Measurements from ENCODE around the gene CMTM3. TPM values are rescaled to one million over a fixed set of nuclear protein-coding genes. Genes with fewer than 3 reads are reported as not detected.
"Not testable (repeated sequence)": the region's sequence is repeated elsewhere in the genome, so short reads cannot be mapped to it uniquely, and the experiment has no call there.

Gene CMTM3
- total RNA-seq, 6 experiments from 2014 or later, result 1.6 to 9.6 (median 5.4) TPM

GRCh38 chr16:66562986-66563385 lies 41.5 kb upstream of the CMTM3 start:
- H3K36me3 ChIP-seq, result peaks cover 0 to 3% (median 0%) of the 10 kb centered on the region in 4 donors
- H3K27ac ChIP-seq, result no peak overlapping the region
- no peak overlapping the region for H3K4me3 ChIP-seq
- no peaks in the 10 kb centered on the region for H3K4me1 ChIP-seq
- DNase-seq (no peak), ATAC-seq (no peak)
- intact Hi-C loops (cut with DNase I), result no loop called here
- H3K9me3 ChIP-seq, result no peaks in the 10 kb centered on the region
- TF ChIP-seq POLR2A (IDR thresholded peaks at IDR 0.05) (no peak), CTCF (IDR thresholded peaks at IDR 0.05) (no peak)
- no peaks in the 10 kb centered on the region for H3K27me3 ChIP-seq
- 87% methylated on average over 2 of the region's 2 CpGs for WGBS (ENCODE audit: insufficient coverage, low coverage, low lambda C conversion rate, missing lambda C conversion rate)

- DNase-seq, result no peak
- H3K27ac ChIP-seq, result no peak overlapping the region
- intact Hi-C loops (cut with DNase I), result no loop called here
- no peaks in the 10 kb centered on the region for H3K27me3 ChIP-seq
- H3K9me3 ChIP-seq, result no peaks in the 10 kb centered on the region
- no peak overlapping the region for H3K4me3 ChIP-seq
- peaks cover 0 to 3% (median 0%) of the 10 kb centered on the region in 4 donors for H3K36me3 ChIP-seq
- ATAC-seq, result no peak
- TF ChIP-seq CTCF (IDR thresholded peaks at IDR 0.05), result no peak
- TF ChIP-seq POLR2A (IDR thresholded peaks at IDR 0.05), result no peak
- no peaks in the 10 kb centered on the region for H3K4me1 ChIP-seq
- 93% methylated on average over 2 of the region's 2 CpGs for WGBS (ENCODE audit: insufficient coverage, low coverage, low lambda C conversion rate, missing lambda C conversion rate)
Observed at GRCh38 chr16:66563574-66564334, 40.8 kb upstream of the CMTM3 start.

GRCh38 chr16:66566051-66566901 lies 38.2 kb upstream of the CMTM3 start, which contains the start of gene CMTM1:
TSS of gene CMTM1 (plus strand) at chr16:66566439. CDS start at chr16:66566514, 75 bp downstream.
- ATAC-seq, result no peak
- intact Hi-C loops (cut with DNase I), result no loop called here

GRCh38 chr16:66567270-66567669 lies 37.2 kb upstream of the CMTM3 start:
- H3K27me3 ChIP-seq; H3K4me1 ChIP-seq; H3K4me3 ChIP-seq; H3K36me3 ChIP-seq; H3K27ac ChIP-seq; DNase-seq; ATAC-seq; intact Hi-C loops (cut with DNase I); H3K9me3 ChIP-seq: not testable (repeated sequence)
- WGBS (ENCODE audit: insufficient coverage, low coverage, low lambda C conversion rate, missing lambda C conversion rate), result 100% methylated on average over 3 of the region's 3 CpGs

More at GRCh38 chr16:66566051-66566901, 38.2 kb upstream of the CMTM3 start, which contains the start of gene CMTM1:
- Histone ChIP-seq H3K4me3 (no peak within 1 kb of the TSS), H3K4me1 (no peaks in the 10 kb centered on the region), H3K9me3 (no peaks in the 10 kb centered on the region), H3K36me3 (no peaks in the 10 kb centered on the region), H3K27me3 (no peaks in the 10 kb centered on the region), H3K27ac (no peak within 1 kb of the TSS)
- TF ChIP-seq POLR2A (IDR thresholded peaks at IDR 0.05), result no peak
- no peak for TF ChIP-seq CTCF (IDR thresholded peaks at IDR 0.05)
- DNase-seq, result no peak
- 94% methylated on average over 18 of the region's 54 CpGs for WGBS (ENCODE audit: insufficient coverage, low coverage, low lambda C conversion rate, missing lambda C conversion rate)

- Histone ChIP-seq H3K9me3 (no peaks in the 10 kb centered on the region), H3K27ac (no peak overlapping the region), H3K36me3 (no peaks in the 10 kb centered on the region), H3K4me3 (no peak overlapping the region), H3K4me1 (no peaks in the 10 kb centered on the region), H3K27me3 (no peaks in the 10 kb centered on the region)
- WGBS (ENCODE audit: insufficient coverage, low coverage, low lambda C conversion rate, missing lambda C conversion rate), result 84% methylated on average over 2 of the region's 2 CpGs
- intact Hi-C loops (cut with DNase I), result no loop called here
- ATAC-seq (no peak), DNase-seq (no peak)
- no peak for TF ChIP-seq CTCF (IDR thresholded peaks at IDR 0.05)
- TF ChIP-seq POLR2A (IDR thresholded peaks at IDR 0.05), result no peak
Observed at GRCh38 chr16:66568355-66568754, 36.1 kb upstream of the CMTM3 start.
